PC-3 (cell line): ENCODE results near the gene CA9.

Experiments
- CTCF ChIP-seq: fragments of 300-600 bp; sonication (generic); conservative IDR thresholded peaks from 2 replicates; pipeline ENCODE4 v1.5.1; 2017; ENCODE audit warnings: antibody characterized with exemption, low read depth, mild to moderate bottlenecking, low read length
- EZH2 ChIP-seq: fragments of 300-600 bp; sonication (generic); IDR thresholded peaks from one replicate; pipeline ENCODE4 v1.6.1; 2017; ENCODE audit warnings: antibody characterized with exemption, mild to moderate bottlenecking, low read length; ENCODE audit not compliant: unreplicated experiment
- EZH2phosphoT487 ChIP-seq: fragments of 300-600 bp; sonication (generic); IDR thresholded peaks from 2 replicates; pipeline ENCODE4 v1.6.1; 2018; ENCODE audit warnings: mild to moderate bottlenecking, antibody characterized with exemption, low read length, borderline replicate concordance

- no peak for TF ChIP-seq EZH2
- TF ChIP-seq CTCF, result no peak
- no peak for TF ChIP-seq EZH2phosphoT487
These were observed 45.2 kb upstream of the CA9 start for GRCh38 chr9:35628389-35628991.
